GM10248 (cell line): Measurements from ENCODE around the gene BACH2.

ENCODE experiments used
- CTCF ChIA-PET: fragments of 300-600 bp; sonication (Branson Sonifier 250); formaldehyde crosslinking; extraction: SDS; loops from one replicate; lab custom pipeline; 2021; ENCODE audit warnings: antibody characterized with exemption; lab: Yijun Ruan, JAX
- POLR2A ChIA-PET: fragments of 350-650 bp; sonication (Branson Sonifier 250); formaldehyde crosslinking; extraction: SDS; loops from one replicate; lab custom pipeline; 2020; ENCODE audit warnings: antibody characterized with exemption; lab: Yijun Ruan, JAX
- DNase-seq: peaks from one replicate; pipeline ENCODE4 v3.0.0; 2012; ENCODE audit errors: extremely low spot score
- TF ChIP-seq, protein P1 (sequence below): IDR thresholded peaks from 2 replicates; pipeline ENCODE4 v1.5.1; 2012; ENCODE audit warnings: mild to moderate bottlenecking, low read depth; ENCODE audit errors: extremely low read depth, missing control alignments, control extremely low read depth

BACH2 gene

DNA sequence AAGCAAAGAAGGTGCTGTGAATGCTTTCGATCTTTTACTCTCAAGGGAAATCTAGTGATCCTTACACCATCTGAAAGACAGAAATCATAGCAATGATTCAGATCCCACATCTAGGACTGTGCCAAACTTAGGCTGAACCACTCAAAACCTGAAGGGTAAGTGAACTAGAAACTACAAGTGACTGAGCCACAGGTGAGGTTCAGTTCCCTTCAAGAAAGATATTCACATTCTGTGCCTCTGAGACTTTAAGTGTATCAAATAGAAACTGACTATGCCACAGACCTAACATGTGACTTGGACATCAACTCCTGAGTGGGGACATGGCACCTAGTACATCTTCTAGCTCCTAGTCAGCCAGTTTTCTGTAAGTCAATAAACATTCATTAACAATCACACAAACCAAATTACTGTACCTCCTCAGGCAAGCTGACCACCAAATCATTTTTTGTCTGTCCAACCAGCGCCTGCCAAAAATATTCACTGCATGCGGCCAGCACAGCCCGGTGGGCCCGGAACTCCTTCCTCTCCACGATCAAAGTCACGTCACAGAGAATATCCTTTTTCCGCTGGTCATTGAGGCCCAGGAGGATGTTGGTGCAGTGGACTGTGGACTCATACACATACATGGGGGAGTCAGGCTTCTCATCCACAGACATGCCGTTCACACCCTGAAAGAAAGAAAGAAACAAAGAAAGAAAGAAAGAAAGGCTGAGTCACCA lies 288.3 kb downstream of the BACH2 start:
- CTCF ChIA-PET, result no interaction called here
- DNase-seq, result no peak
- POLR2A ChIA-PET, result no interaction called here
- TF ChIP-seq, protein P1, sequence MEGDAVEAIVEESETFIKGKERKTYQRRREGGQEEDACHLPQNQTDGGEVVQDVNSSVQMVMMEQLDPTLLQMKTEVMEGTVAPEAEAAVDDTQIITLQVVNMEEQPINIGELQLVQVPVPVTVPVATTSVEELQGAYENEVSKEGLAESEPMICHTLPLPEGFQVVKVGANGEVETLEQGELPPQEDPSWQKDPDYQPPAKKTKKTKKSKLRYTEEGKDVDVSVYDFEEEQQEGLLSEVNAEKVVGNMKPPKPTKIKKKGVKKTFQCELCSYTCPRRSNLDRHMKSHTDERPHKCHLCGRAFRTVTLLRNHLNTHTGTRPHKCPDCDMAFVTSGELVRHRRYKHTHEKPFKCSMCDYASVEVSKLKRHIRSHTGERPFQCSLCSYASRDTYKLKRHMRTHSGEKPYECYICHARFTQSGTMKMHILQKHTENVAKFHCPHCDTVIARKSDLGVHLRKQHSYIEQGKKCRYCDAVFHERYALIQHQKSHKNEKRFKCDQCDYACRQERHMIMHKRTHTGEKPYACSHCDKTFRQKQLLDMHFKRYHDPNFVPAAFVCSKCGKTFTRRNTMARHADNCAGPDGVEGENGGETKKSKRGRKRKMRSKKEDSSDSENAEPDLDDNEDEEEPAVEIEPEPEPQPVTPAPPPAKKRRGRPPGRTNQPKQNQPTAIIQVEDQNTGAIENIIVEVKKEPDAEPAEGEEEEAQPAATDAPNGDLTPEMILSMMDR, result no peak

- no peak for DNase-seq
- POLR2A ChIA-PET, result no interaction called here
- TF ChIP-seq, protein P1, result no peak
- CTCF ChIA-PET, result interaction anchor here (0.9 to 2.2 kb wide), 3 partner anchors 15 to 474 kb away, joined by 3 to 10 read pairs (median 4); no protein-coding TSS in a partner anchor
Observed at GRCh38 chr6:90005048-90005827, 291.4 kb downstream of the BACH2 start.

- POLR2A ChIA-PET, result no interaction called here
- TF ChIP-seq, protein P1, result no peak
- DNase-seq, result no peak
- CTCF ChIA-PET, result interaction anchor here (1.6 kb wide), 1 partner anchor 475 kb away, joined by 4 read pairs; no protein-coding TSS in a partner anchor
Observed at GRCh38 chr6:90004511-90004910, 292.1 kb downstream of the BACH2 start.

DNA sequence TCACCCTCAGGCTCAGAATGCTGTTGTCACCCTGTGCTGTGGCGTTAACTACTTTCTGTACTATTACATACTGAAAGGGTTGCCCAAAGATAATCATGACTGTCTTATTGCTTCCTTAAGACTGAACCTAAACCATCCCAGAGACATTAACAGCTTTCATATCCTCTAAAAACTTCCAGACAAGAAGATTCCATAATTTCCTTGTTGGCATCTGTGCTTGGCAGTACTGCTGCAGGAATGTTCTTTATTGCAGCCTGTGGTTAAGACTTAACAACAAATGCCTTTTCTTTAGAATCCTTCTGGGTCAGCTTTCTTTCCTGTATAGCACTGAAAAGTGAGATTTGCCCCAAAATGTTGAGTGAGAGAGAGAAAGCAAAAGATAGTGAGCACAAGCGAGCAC lies 292.7 kb downstream of the BACH2 start:
- ChIA-PET CTCF (no interaction called here), POLR2A (no interaction called here)
- TF ChIP-seq, protein P1, result no peak
- DNase-seq, result no peak

GRCh38 chr6:90003069-90003795 lies 293.4 kb downstream of the BACH2 start:
- CTCF ChIA-PET, result no interaction called here
- TF ChIP-seq, protein P1, result no peak
- DNase-seq, result no peak
- POLR2A ChIA-PET, result no interaction called here
